GM12872 (cell line): ENCODE measurements around the gene ACIN1.

ENCODE experiments used
- TF ChIP-seq, protein P1 (sequence below): IDR thresholded peaks from 3 replicates; pipeline ENCODE4 v1.5.1; 2011; ENCODE audit warnings: low read depth, mild to moderate bottlenecking, low read length, moderate library complexity; ENCODE audit not compliant: insufficient read depth

ACIN1 gene, protein sequence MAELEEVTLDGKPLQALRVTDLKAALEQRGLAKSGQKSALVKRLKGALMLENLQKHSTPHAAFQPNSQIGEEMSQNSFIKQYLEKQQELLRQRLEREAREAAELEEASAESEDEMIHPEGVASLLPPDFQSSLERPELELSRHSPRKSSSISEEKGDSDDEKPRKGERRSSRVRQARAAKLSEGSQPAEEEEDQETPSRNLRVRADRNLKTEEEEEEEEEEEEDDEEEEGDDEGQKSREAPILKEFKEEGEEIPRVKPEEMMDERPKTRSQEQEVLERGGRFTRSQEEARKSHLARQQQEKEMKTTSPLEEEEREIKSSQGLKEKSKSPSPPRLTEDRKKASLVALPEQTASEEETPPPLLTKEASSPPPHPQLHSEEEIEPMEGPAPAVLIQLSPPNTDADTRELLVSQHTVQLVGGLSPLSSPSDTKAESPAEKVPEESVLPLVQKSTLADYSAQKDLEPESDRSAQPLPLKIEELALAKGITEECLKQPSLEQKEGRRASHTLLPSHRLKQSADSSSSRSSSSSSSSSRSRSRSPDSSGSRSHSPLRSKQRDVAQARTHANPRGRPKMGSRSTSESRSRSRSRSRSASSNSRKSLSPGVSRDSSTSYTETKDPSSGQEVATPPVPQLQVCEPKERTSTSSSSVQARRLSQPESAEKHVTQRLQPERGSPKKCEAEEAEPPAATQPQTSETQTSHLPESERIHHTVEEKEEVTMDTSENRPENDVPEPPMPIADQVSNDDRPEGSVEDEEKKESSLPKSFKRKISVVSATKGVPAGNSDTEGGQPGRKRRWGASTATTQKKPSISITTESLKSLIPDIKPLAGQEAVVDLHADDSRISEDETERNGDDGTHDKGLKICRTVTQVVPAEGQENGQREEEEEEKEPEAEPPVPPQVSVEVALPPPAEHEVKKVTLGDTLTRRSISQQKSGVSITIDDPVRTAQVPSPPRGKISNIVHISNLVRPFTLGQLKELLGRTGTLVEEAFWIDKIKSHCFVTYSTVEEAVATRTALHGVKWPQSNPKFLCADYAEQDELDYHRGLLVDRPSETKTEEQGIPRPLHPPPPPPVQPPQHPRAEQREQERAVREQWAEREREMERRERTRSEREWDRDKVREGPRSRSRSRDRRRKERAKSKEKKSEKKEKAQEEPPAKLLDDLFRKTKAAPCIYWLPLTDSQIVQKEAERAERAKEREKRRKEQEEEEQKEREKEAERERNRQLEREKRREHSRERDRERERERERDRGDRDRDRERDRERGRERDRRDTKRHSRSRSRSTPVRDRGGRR

DNA sequence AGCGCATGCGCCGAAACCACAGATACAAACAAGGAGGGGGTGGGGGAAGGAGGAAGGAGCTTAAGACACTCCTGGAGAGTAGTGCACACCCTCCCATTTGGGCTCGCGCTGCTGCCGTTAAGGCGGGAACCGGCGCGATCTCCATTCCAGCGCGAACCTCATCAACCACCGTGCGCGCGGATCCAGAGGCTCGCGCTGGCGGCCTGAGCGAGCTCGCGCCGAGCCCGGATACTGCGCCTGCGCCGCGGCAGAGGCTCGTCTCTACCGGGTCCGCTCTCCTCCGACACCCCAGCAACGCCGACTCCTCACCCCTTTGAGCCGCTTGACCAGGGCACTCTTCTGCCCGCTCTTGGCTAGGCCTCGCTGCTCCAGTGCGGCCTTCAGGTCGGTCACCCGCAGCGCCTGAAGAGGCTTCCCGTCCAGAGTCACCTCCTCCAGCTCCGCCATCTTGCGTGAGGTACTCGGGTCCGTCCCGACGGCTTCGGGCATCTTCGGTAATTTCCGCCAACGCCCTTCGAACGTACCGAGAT, at the start of gene ACIN1:
Gene ACIN1 (minus strand): TSS at position 471 of the 530 bp plus-strand sequence. CDS start 24 bp downstream, at position 447.
- TF ChIP-seq, protein P1, sequence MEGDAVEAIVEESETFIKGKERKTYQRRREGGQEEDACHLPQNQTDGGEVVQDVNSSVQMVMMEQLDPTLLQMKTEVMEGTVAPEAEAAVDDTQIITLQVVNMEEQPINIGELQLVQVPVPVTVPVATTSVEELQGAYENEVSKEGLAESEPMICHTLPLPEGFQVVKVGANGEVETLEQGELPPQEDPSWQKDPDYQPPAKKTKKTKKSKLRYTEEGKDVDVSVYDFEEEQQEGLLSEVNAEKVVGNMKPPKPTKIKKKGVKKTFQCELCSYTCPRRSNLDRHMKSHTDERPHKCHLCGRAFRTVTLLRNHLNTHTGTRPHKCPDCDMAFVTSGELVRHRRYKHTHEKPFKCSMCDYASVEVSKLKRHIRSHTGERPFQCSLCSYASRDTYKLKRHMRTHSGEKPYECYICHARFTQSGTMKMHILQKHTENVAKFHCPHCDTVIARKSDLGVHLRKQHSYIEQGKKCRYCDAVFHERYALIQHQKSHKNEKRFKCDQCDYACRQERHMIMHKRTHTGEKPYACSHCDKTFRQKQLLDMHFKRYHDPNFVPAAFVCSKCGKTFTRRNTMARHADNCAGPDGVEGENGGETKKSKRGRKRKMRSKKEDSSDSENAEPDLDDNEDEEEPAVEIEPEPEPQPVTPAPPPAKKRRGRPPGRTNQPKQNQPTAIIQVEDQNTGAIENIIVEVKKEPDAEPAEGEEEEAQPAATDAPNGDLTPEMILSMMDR, result no peak

DNA sequence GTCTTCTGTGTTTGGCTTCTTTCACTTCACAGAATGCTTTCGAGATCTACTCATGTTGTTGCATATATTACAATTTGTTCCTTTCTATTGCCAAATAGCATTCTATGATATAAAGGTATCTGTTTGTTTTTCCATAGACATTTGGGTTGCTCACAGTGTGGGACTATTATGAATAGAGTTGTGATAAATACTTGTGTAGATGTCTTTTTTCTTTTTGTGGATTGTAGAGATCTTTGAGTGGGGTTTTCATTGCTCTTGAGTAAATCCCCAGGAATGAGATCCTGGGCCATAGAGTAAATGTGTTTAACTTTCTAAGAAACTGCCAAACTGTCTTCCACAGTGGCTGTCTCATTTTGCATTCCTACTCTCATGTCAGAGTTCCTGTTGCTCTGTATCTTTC, 49.0 kb upstream of the ACIN1 start:
- TF ChIP-seq, protein P1, result no peak

DNA sequence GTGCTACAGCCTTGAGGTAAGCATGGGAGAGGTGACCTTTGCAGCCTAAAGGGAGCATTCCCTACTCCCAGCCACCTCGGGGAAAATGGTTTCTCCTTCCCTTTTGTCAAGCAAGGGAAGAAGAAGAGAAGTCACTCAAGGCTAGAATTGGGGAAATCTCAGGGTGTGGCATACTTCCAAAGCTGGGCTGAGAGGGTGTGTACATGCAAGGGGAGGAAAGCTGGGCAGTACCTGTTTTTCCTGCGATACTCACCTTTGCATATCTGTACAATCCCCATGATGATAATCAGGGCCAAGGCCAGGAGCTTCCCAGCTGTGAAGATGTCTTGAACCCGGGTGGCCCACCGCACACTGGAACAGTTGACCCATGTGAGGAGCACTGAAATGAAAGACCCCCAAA, 47.9 kb upstream of the ACIN1 start:
- TF ChIP-seq, protein P1, result no peak

DNA sequence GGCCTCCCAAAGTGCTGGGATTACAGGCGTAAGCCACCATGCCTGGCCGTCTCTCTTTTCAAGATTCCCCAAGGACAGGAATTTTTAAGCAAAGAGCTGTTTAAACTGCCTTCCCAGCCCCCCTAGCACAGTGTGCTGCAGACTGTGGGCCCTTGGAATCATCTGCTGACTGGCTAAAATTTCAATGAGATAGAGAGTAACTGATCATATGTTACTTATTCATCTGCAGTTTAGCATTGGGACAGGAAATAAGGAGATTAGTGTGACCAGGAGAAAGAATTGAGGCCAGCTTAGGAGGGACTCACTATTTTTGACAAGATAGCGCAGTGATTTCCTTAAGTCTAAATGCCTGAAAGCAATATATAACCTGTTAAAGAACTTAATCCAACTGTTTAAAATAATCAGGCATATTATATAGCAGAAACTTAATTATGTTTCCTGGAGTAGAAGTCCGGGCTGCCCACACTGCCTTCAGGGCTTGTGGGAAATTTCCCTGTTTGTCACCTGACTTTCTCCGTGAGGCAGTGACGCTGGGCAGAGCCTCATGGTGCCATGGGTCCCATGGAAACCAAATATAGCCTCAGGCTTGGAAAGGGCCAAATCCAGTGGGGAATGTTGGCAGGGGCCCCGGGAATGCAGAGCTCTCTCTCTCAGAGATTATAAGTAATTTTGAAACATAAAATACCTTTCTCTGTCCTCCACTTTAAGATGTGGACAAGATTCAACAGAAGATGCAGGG, 46.9 kb upstream of the ACIN1 start:
- TF ChIP-seq, protein P1, result no peak

DNA sequence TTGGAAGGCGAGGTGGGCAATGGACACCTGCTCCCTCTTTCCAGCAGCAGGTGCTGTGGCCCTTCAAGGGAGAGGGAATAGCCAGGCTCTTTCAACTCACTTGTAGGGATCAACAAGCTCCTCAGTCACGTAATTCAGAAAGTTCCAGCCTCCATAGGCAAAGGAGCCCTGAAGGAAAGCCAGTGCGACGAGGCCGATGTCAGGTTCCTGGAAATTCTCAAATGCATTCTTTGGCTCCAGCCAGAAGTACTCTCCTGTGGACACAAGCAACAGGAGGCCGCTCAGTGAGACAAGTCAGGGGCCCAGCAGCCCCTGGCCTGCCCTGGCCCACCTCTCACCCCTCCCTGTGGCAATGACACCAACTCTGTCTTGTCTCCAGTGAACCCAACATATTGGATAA, 45.4 kb upstream of the ACIN1 start:
- TF ChIP-seq, protein P1, result no peak

DNA sequence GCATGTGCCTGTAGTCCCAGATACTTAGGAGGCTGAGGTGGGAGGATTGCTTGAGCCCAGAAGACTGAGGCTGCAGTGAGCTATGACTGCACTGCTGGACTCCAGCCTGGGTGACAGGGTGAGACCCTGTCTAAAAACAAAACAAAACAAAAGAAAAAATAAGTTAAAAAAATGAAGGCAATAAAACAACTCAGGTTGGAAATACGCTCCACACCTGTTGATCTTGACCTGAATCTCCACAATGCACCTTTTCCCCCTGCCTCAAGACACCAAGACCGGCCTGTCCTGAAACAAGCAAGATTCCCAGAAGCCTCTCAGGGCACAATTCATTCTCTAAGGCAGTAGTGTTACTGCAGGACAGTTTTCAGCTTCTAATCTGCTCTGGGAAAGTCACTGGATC, 44.9 kb upstream of the ACIN1 start:
- TF ChIP-seq, protein P1, result no peak
